K562 (cell line): Measurements from ENCODE around the gene ZCCHC14. TPM values are rescaled to one million over a fixed set of nuclear protein-coding genes. Genes with fewer than 3 reads are reported as not detected.

Source experiments
- ATAC-seq: fragments of 200-7000 bp; cut with Tn5 transposase; 3 replicates; pipeline ENCODE4 v1.9.1; 2020; ENCODE audit warnings: moderate library complexity
- BruUV-seq: library from RNA; stranded (reverse); fragments of 400-500 nt; replicated peaks from 2 replicates; lab custom pipeline; 2021; lab: Mats Ljungman, UMichigan
- CTCF ChIA-PET: fragments of 300-600 bp; formaldehyde crosslinking; extraction: SDS; loops from one replicate; lab custom pipeline; 2021; ENCODE audit warnings: low intra/inter-chr PET ratio; lab: Yijun Ruan, JAX
- POLR2A ChIA-PET: fragments of 300-600, 350-650 bp; sonication (Branson Sonifier 250); formaldehyde crosslinking; extraction: SDS; loops from one replicate; lab custom pipeline; 2021; ENCODE audit warnings: antibody characterized with exemption, inconsistent platforms; lab: Yijun Ruan, JAX
- DNase-seq, 4 experiments: peaks; one replicate each; pipeline versions ENCODE4 v3.0.0 to v3.0.0-alpha.2; 2011 to 2018; ENCODE audit warnings: low spot score in 3 of 4, mixed read lengths in 3 of 4; ENCODE audit errors: extremely low read depth in 1 of 4
- FAIRE-seq: peaks from 2 replicates; lab custom pipeline; 2011; peaks lifted over from hg19 to GRCh38; lab: Jason Lieb, UNC
- H2AFZ ChIP-seq: 2 replicates; pipeline ENCODE4 v1.6.0; 2011; ENCODE audit warnings: low read depth, low read length, control low read depth, inconsistent platforms
- H3K27ac ChIP-seq: fragments of 200-600 bp; 3 replicates; pipeline ENCODE4 v1.8.0; 2011; ENCODE audit warnings: low read depth, mild to moderate bottlenecking, control low read depth, inconsistent platforms, low read length, moderate library complexity, mixed read lengths; ENCODE audit errors: extremely low read depth
- H3K27me3 ChIP-seq, 2 experiments: fragments of 300-600 bp in 1 of 2; 2 replicates in 1 of 2; 3 replicates in 1 of 2; pipeline versions ENCODE4 v1.6.0 to v1.8.0; 2011; ENCODE audit warnings: inconsistent platforms in 2 of 2, low read length in 2 of 2, mild to moderate bottlenecking in 1 of 2, mixed read lengths in 1 of 2, moderate library complexity in 1 of 2; ENCODE audit not compliant: control insufficient read depth in 2 of 2, insufficient read depth in 2 of 2
- H3K36me3 ChIP-seq: fragments of 300-600 bp; 3 replicates; pipeline ENCODE4 v1.8.0; 2011; ENCODE audit warnings: mild to moderate bottlenecking, low read length, inconsistent platforms; ENCODE audit not compliant: control insufficient read depth, insufficient read depth
- H3K4me1 ChIP-seq, 2 experiments: fragments of 200-600 bp in 1 of 2; replicated peaks in 1 of 2; 2 replicates in 1 of 2; 3 replicates in 1 of 2; pipeline versions ENCODE4 v1.5.1 to v1.8.0; 2011; ENCODE audit warnings: inconsistent platforms in 2 of 2, low read length in 2 of 2, mild to moderate bottlenecking in 1 of 2, mixed read lengths in 1 of 2, moderate library complexity in 1 of 2; ENCODE audit not compliant: control insufficient read depth in 2 of 2, insufficient read depth in 2 of 2
- H3K4me2 ChIP-seq: 2 replicates; pipeline ENCODE4 v1.6.1; 2011; ENCODE audit warnings: low read length, control low read depth, inconsistent platforms, mixed read lengths; ENCODE audit not compliant: insufficient read depth
- H3K4me3 ChIP-seq: fragments of 200-600 bp; sonication (generic), shearing (Covaris generic); 2 replicates; pipeline ENCODE4 v1.5.1; 2016; ENCODE audit warnings: control low read depth, inconsistent platforms
- H3K79me2 ChIP-seq: fragments of 200-600 bp; 3 replicates; pipeline ENCODE4 v1.8.0; 2011; ENCODE audit warnings: low read length, inconsistent platforms; ENCODE audit not compliant: control insufficient read depth, insufficient read depth
- H3K9ac ChIP-seq, 2 experiments: 2 replicates each; pipeline versions ENCODE4 v1.6.0 to v1.6.1; 2011; ENCODE audit warnings: low read depth in 2 of 2, low read length in 2 of 2, control low read depth in 1 of 2, inconsistent platforms in 1 of 2, mild to moderate bottlenecking in 1 of 2, mixed read lengths in 1 of 2; ENCODE audit not compliant: insufficient read depth in 1 of 2
- H3K9me1 ChIP-seq: one replicate; pipeline ENCODE4 v1.6.0; 2011; ENCODE audit warnings: inconsistent platforms, mild to moderate bottlenecking, low read length, moderate library complexity; ENCODE audit not compliant: control insufficient read depth, insufficient read depth
- H3K9me3 ChIP-seq: replicated peaks from 2 replicates; pipeline ENCODE4 v1.5.1; 2011; ENCODE audit warnings: low read depth, low read length, inconsistent platforms; ENCODE audit not compliant: control insufficient read depth, insufficient read depth
- H4K20me1 ChIP-seq: replicated peaks from 2 replicates; pipeline ENCODE4 v1.6.1; 2011; ENCODE audit warnings: low read length, inconsistent platforms, mixed read lengths; ENCODE audit not compliant: control insufficient read depth, insufficient read depth
- DDX20 ChIP-seq: fragments of 450-650 bp; IDR thresholded peaks from 2 replicates; pipeline ENCODE4 v1.6.1; 2016; ENCODE audit warnings: missing genetic modification characterization, low read depth, mild to moderate bottlenecking, missing compliant biosample characterization, moderate library complexity
- MEF2A ChIP-seq: IDR thresholded peaks from 2 replicates; pipeline ENCODE4 v1.6.1; 2011; ENCODE audit warnings: low read depth, mild to moderate bottlenecking, low read length, moderate library complexity; ENCODE audit not compliant: control insufficient read depth
- ZKSCAN1 ChIP-seq: fragments of 150-350 bp; IDR thresholded peaks from 2 replicates; pipeline ENCODE4 v1.6.1; 2016; ENCODE audit warnings: low read depth, low read length
- ZNF175 ChIP-seq: fragments of 200-800 bp; sonication (Bioruptor generic); IDR thresholded peaks from 2 replicates; pipeline ENCODE4 v1.6.1; 2016; ENCODE audit warnings: low read depth, mild to moderate bottlenecking, missing genetic modification characterization, missing compliant biosample characterization
- WGBS: fragments of 100-300 bp; shearing (Covaris generic); methylation state at CpG from one replicate; pipeline ENCODE4 v1.1.6; 2016; ENCODE audit warnings: low coverage, mixed read lengths; ENCODE audit not compliant: insufficient coverage; ENCODE audit errors: missing lambda C conversion rate; 5-methylcytosine and 5-hydroxymethylcytosine counted together
- in situ Hi-C: fragments of 300-500 bp; cut with MboI; formaldehyde crosslinking; loops from 4 replicates; pipeline ENCODE4 v1.15.0; 2018; ENCODE audit warnings: inconsistent platforms, mixed read lengths
- intact Hi-C: fragments of 100-400 bp; cut with micrococcal nuclease; formaldehyde crosslinking; loops from 2 replicates; pipeline ENCODE4 v1.14.2; 2022
- polyA plus RNA-seq, 8 experiments: library from polyadenylated mRNA; depleted of rRNA in 4 of 8; stranded (reverse) in 5 of 8; unstranded in 3 of 8; fragments of >200 nt; fragmentation: Nextera tagmentation in 2 of 8; fragmentation: Illumina TruSeq in 1 of 8; extraction: Ambion mirVana in 2 of 8; extraction: Trizol in 1 of 8; gene quantifications; 2 replicates each; pipeline versions ENCODE4 v1.2.1 to v1.2.3, GENCODE V29; 2011 to 2014; ENCODE audit warnings: inconsistent platforms in 1 of 8, missing spikeins in 1 of 8
- total RNA-seq, 7 experiments: library from RNA; depleted of rRNA in 6 of 7; stranded (reverse); fragments of >200 nt in 6 of 7; fragmentation: Illumina TruSeq in 2 of 7; extraction: Trizol in 2 of 7; gene quantifications; 2 replicates each; pipeline versions ENCODE4 v1.2.1 to v1.2.3, GENCODE V29; 2011 to 2021; ENCODE audit warnings: low replicate concordance in 1 of 7
- TF ChIP-seq, protein P1 (sequence below): fragments of 250-450 bp; sonication (Bioruptor Pico); IDR thresholded peaks from 2 replicates; pipeline ENCODE4 v1.5.0; 2021; ENCODE audit warnings: mild to moderate bottlenecking, borderline replicate concordance

The ZCCHC14 gene
- total and polyA plus RNA-seq, 9 of the 15 experiments (the other 6 are each of a cell fraction or from before 2014, with no cell fraction given), result 1.5 to 12.4 (median 2.9) TPM

GRCh38 chr16:87443016-87443415 lies 49.8 kb downstream of the ZCCHC14 start:
- 86% methylated on average over 8 of the region's 8 CpGs for WGBS
- in situ Hi-C loops (no loop called here), intact Hi-C loops (no loop called here)
- Histone ChIP-seq H3K4me3 (no peak overlapping the region), H3K4me1 (peaks cover 0 to 3% of the 10 kb centered on the region in 2 experiments; a peak in 1 of 5 replicates), H3K79me2 (no peaks in the 10 kb centered on the region), H3K9me1 (no peaks in the 10 kb centered on the region), H3K27me3 (no peaks in the 10 kb centered on the region), H3K4me2 (no peak overlapping the region), H3K9me3 (no peaks in the 10 kb centered on the region), H3K27ac (no peak overlapping the region), H2AFZ (no peak overlapping the region), H3K36me3 (peaks cover 13% of the 10 kb centered on the region; the same call in 1 of the 3 replicates), H4K20me1 (no peaks in the 10 kb centered on the region), H3K9ac (no peak overlapping the region)
- BruUV-seq, result no TSS peak
- CTCF ChIA-PET, result no interaction called here
- FAIRE-seq (no peak), DNase-seq (no peak), ATAC-seq (no peak)
- TF ChIP-seq, protein P1, sequence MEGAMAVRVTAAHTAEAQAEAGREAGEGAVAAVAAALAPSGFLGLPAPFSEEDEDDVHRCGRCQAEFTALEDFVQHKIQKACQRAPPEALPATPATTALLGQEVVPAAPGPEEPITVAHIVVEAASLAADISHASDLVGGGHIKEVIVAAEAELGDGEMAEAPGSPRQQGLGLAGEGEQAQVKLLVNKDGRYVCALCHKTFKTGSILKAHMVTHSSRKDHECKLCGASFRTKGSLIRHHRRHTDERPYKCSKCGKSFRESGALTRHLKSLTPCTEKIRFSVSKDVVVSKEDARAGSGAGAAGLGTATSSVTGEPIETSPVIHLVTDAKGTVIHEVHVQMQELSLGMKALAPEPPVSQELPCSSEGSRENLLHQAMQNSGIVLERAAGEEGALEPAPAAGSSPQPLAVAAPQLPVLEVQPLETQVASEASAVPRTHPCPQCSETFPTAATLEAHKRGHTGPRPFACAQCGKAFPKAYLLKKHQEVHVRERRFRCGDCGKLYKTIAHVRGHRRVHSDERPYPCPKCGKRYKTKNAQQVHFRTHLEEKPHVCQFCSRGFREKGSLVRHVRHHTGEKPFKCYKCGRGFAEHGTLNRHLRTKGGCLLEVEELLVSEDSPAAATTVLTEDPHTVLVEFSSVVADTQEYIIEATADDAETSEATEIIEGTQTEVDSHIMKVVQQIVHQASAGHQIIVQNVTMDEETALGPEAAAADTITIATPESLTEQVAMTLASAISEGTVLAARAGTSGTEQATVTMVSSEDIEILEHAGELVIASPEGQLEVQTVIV, result no peak
- POLR2A ChIA-PET, result interaction anchor here (1.3 kb wide), 2 partner anchors 9 to 16 kb away, joined by 3 read pairs; no protein-coding TSS in a partner anchor

GRCh38 chr16:87442581-87442966 lies 50.2 kb downstream of the ZCCHC14 start:
- Histone ChIP-seq H3K36me3 (peaks cover 13% of the 10 kb centered on the region; the same call in 1 of the 3 replicates), H2AFZ (no peak overlapping the region), H3K4me3 (no peak overlapping the region), H3K27ac (no peak overlapping the region), H4K20me1 (no peaks in the 10 kb centered on the region), H3K9me3 (no peaks in the 10 kb centered on the region), H3K4me1 (peaks cover 0 to 3% of the 10 kb centered on the region in 2 experiments; a peak in 1 of 5 replicates), H3K9ac (no peak overlapping the region), H3K4me2 (no peak overlapping the region), H3K27me3 (no peaks in the 10 kb centered on the region), H3K79me2 (no peaks in the 10 kb centered on the region), H3K9me1 (no peaks in the 10 kb centered on the region)
- DNase-seq, result no peak
- BruUV-seq, result no TSS peak
- TF ChIP-seq MEF2A (no peak), ZNF175 (CRISPR knock-in tag) (no peak), ZKSCAN1 (no peak), DDX20 (tag) (no peak)
- CTCF ChIA-PET, result no interaction called here
- ATAC-seq, result no peak
- no peak for FAIRE-seq
- WGBS, result 64% methylated on average over 4 of the region's 4 CpGs
- in situ Hi-C loops, result no loop called here
- intact Hi-C loops, result no loop called here
- POLR2A ChIA-PET, result interaction anchor here (1.3 kb wide), 1 partner anchor 10 kb away, joined by 3 read pairs; no protein-coding TSS in a partner anchor
